GM23338 (cell line): ENCODE data around the gene FAP. TPM values are rescaled to one million over a fixed set of nuclear protein-coding genes. Genes with fewer than 3 reads are reported as not detected.

Experiments used
- ATAC-seq: fragments of 200-7000 bp; cut with Tn5 transposase; 3 replicates; pipeline ENCODE4 v1.9.1; 2020
- DNase-seq: peaks from one replicate; pipeline ENCODE4 v3.0.0-alpha.2; 2015; ENCODE audit warnings: low spot score
- H2AFZ ChIP-seq: fragments of 200-600 bp; sonication (generic); 2 replicates; pipeline ENCODE4 v1.8.0; 2016; ENCODE audit warnings: antibody characterized with exemption, mild to moderate bottlenecking, moderate library complexity
- H3F3A ChIP-seq: fragments of 200-600 bp; sonication (generic); replicated peaks from 2 replicates; pipeline ENCODE4 v1.8.0; 2017; ENCODE audit warnings: antibody characterized with exemption, mixed run types, low read depth
- H3K27ac ChIP-seq: fragments of 200-600 bp; sonication (generic); 2 replicates; pipeline ENCODE4 v1.6.1; 2016; ENCODE audit warnings: low read depth
- H3K27me3 ChIP-seq: fragments of 200-600 bp; sonication (generic); 2 replicates; pipeline ENCODE4 v1.8.0; 2016; ENCODE audit warnings: mild to moderate bottlenecking, mixed run types, moderate library complexity; ENCODE audit not compliant: insufficient read depth
- H3K36me3 ChIP-seq: fragments of 200-600 bp; sonication (generic); 2 replicates; pipeline ENCODE4 v1.8.0; 2016; ENCODE audit warnings: mild to moderate bottlenecking; ENCODE audit not compliant: insufficient read depth
- H3K4me1 ChIP-seq: fragments of 200-600 bp; sonication (generic); 2 replicates; pipeline ENCODE4 v1.8.0; 2016; ENCODE audit warnings: mild to moderate bottlenecking, moderate library complexity; ENCODE audit not compliant: insufficient read depth
- H3K4me2 ChIP-seq: fragments of 200-600 bp; sonication (generic); 2 replicates; pipeline ENCODE4 v1.7.1; 2017; ENCODE audit warnings: mixed run types
- H3K4me3 ChIP-seq: fragments of 200-600 bp; sonication (generic); 2 replicates; pipeline ENCODE4 v1.6.1; 2016; ENCODE audit warnings: mixed run types
- H3K79me2 ChIP-seq: fragments of 200-600 bp; sonication (generic); replicated peaks from 2 replicates; pipeline ENCODE4 v1.8.0; 2017; ENCODE audit warnings: mild to moderate bottlenecking; ENCODE audit not compliant: insufficient read depth
- H3K9me2 ChIP-seq: fragments of 200-600 bp; sonication (generic); 2 replicates; pipeline ENCODE4 v1.8.0; 2017; ENCODE audit not compliant: insufficient read depth
- H4K20me1 ChIP-seq: fragments of 200-600 bp; sonication (generic); replicated peaks from 2 replicates; pipeline ENCODE4 v1.8.0; 2017; ENCODE audit warnings: mild to moderate bottlenecking; ENCODE audit not compliant: insufficient read depth
- H3K27ac Mint-ChIP-seq: 2 replicates; pipeline ENCODE4 v1.8.0; 2020; ENCODE audit warnings: inconsistent platforms, mild to moderate bottlenecking, moderate library complexity, mixed read lengths
- H3K27me3 Mint-ChIP-seq: 3 replicates; pipeline ENCODE4 v1.8.0; 2022; ENCODE audit warnings: low read depth, mild to moderate bottlenecking, moderate library complexity, mixed read lengths, inconsistent platforms; ENCODE audit not compliant: insufficient read depth, poor library complexity
- H3K36me3 Mint-ChIP-seq: 3 replicates; pipeline ENCODE4 v1.8.0; 2021; ENCODE audit warnings: low read depth, mild to moderate bottlenecking, inconsistent platforms, moderate library complexity, mixed read lengths
- H3K4me1 Mint-ChIP-seq: 3 replicates; pipeline ENCODE4 v1.8.0; 2020; ENCODE audit warnings: mild to moderate bottlenecking, inconsistent platforms, mixed read lengths
- H3K4me3 Mint-ChIP-seq: 3 replicates; pipeline ENCODE4 v1.8.0; 2021; ENCODE audit warnings: moderate library complexity, mild to moderate bottlenecking, inconsistent platforms, mixed read lengths
- H3K9me3 Mint-ChIP-seq: 3 replicates; pipeline ENCODE4 v1.8.0; 2020; ENCODE audit warnings: moderate library complexity, mild to moderate bottlenecking, inconsistent platforms, mixed read lengths
- CREB1 ChIP-seq: fragments of 250-450 bp; sonication (Bioruptor Pico); IDR thresholded peaks from 2 replicates; pipeline ENCODE4 v1.5.0; 2020; ENCODE audit warnings: low read depth, mild to moderate bottlenecking, moderate library complexity
- CTCF ChIP-seq, 2 experiments: fragments of 200-600 bp in 1 of 2; sonication (generic) in 1 of 2; conservative IDR thresholded peaks; 2 replicates each; pipeline versions ENCODE4 v1.5.1 to v1.6.1; 2016 to 2017; ENCODE audit warnings: antibody characterized with exemption in 2 of 2, low read depth in 2 of 2, mild to moderate bottlenecking in 2 of 2, moderate library complexity in 1 of 2
- ETS1 ChIP-seq: IDR thresholded peaks from 2 replicates; pipeline ENCODE4 v1.6.1; 2016; ENCODE audit warnings: antibody characterized with exemption
- EZH2 ChIP-seq: fragments of 200-600 bp; sonication (generic); IDR thresholded peaks from one replicate; pipeline ENCODE4 v1.8.0; 2017; ENCODE audit warnings: antibody characterized with exemption, mild to moderate bottlenecking, low read depth; ENCODE audit not compliant: unreplicated experiment
- EZH2phosphoT487 ChIP-seq: fragments of 200-600 bp; sonication (generic); IDR thresholded peaks from one replicate; pipeline ENCODE4 v1.8.1; 2018; ENCODE audit warnings: antibody characterized with exemption; ENCODE audit not compliant: unreplicated experiment
- JUNB ChIP-seq: IDR thresholded peaks from one replicate; pipeline ENCODE4 v1.6.1; 2016; ENCODE audit warnings: antibody characterized with exemption; ENCODE audit not compliant: unreplicated experiment
- NANOG ChIP-seq: IDR thresholded peaks from 2 replicates; pipeline ENCODE4 v1.6.1; 2016; ENCODE audit warnings: antibody characterized with exemption, borderline replicate concordance
- POLR2AphosphoS5 ChIP-seq: IDR thresholded peaks from 2 replicates; pipeline ENCODE4 v1.6.1; 2016; ENCODE audit warnings: antibody characterized with exemption, low read depth
- REST ChIP-seq: IDR thresholded peaks from one replicate; pipeline ENCODE4 v1.6.1; 2018; ENCODE audit warnings: antibody characterized with exemption; ENCODE audit not compliant: unreplicated experiment
- STAT1 ChIP-seq: IDR thresholded peaks from one replicate; pipeline ENCODE4 v1.6.1; 2016; ENCODE audit warnings: antibody characterized with exemption; ENCODE audit not compliant: unreplicated experiment
- ZNF114 ChIP-seq: fragments of 250-450 bp; sonication (Bioruptor Pico); IDR thresholded peaks from 2 replicates; pipeline ENCODE4 v1.5.0; 2020; ENCODE audit warnings: mild to moderate bottlenecking, moderate library complexity
- ZNF331 ChIP-seq: fragments of 250-450 bp; sonication (Bioruptor Pico); IDR thresholded peaks from 2 replicates; pipeline ENCODE4 v1.5.0; 2020; ENCODE audit warnings: low read depth, mild to moderate bottlenecking, moderate library complexity
- ZNF462 ChIP-seq: fragments of 250-450 bp; sonication (Bioruptor Pico); IDR thresholded peaks from 2 replicates; pipeline ENCODE4 v1.5.0; 2020; ENCODE audit warnings: mild to moderate bottlenecking, moderate library complexity
- polyA plus RNA-seq: library from polyadenylated mRNA; unstranded; fragments of >200 nt; fragmentation: Nextera tagmentation; extraction: Ambion mirVana; gene quantifications from 2 replicates; pipeline ENCODE4 v1.2.1, GENCODE V29; 2016
- total RNA-seq: library from RNA; depleted of rRNA; stranded (reverse); fragments of >200 nt; shearing (Covaris generic); gene quantifications from 2 replicates; pipeline ENCODE4 v1.2.3, GENCODE V29; 2014

The FAP gene
- total and polyA plus RNA-seq, 2 experiments from 2014 or later: not detected

GRCh38 chr2:162198239-162198638 lies 45.0 kb downstream of the FAP start:
- no peak overlapping the region for H3K4me3 Mint-ChIP-seq
- Histone ChIP-seq H3F3A (no peaks in the 10 kb centered on the region), H3K9me2 (no peaks in the 10 kb centered on the region), H3K27me3 (no peaks in the 10 kb centered on the region), H2AFZ (no peak overlapping the region), H3K4me3 (no peak overlapping the region), H4K20me1 (no peaks in the 10 kb centered on the region), H3K79me2 (no peaks in the 10 kb centered on the region), H3K4me2 (no peak overlapping the region), H3K36me3 (no peaks in the 10 kb centered on the region), H3K27ac (no peak overlapping the region), H3K4me1 (no peaks in the 10 kb centered on the region)
- no peak overlapping the region for H3K27ac Mint-ChIP-seq
- ATAC-seq: peak; percentile 84
- no peak for TF ChIP-seq ZNF114 (CRISPR knock-in tag)
- TF ChIP-seq ETS1: no peak
- TF ChIP-seq ZNF462 (CRISPR knock-in tag): no peak
- no peak for TF ChIP-seq JUNB
- TF ChIP-seq CREB1 (CRISPR knock-in tag): no peak
- TF ChIP-seq REST: no peak
- no peak for TF ChIP-seq CTCF (conservative IDR thresholded peaks at IDR 0.05; ENCODE audit: low read depth in 2 of 2)
- TF ChIP-seq EZH2: no peak
- no peak for TF ChIP-seq EZH2phosphoT487
- TF ChIP-seq ZNF331 (CRISPR knock-in tag): no peak
- TF ChIP-seq NANOG: no peak
- TF ChIP-seq POLR2AphosphoS5: no peak
- no peak for TF ChIP-seq STAT1
- peak; percentile 24 for DNase-seq
- no peaks in the 10 kb centered on the region for H3K36me3 Mint-ChIP-seq
- H3K27me3 Mint-ChIP-seq: peaks cover 2% of the 10 kb centered on the region
- H3K4me1 Mint-ChIP-seq: peaks cover 7% of the 10 kb centered on the region; the same call in 2 of the 3 replicates
- H3K9me3 Mint-ChIP-seq: no peaks in the 10 kb centered on the region
